Head of caudate nucleus (tissue), 42 donors: ENCODE results near the gene SNUPN.

Experiments used
- DNase-seq, 42 donors: peaks; one replicate each; pipeline versions ENCODE4 v3.0.0 to v3.0.0-alpha.2; 2020 to 2021; ENCODE audit warnings: mixed read lengths in 7 of 42
- intact Hi-C: fragments of 100-400 bp; cut with DNase I; formaldehyde crosslinking; loops from one replicate; pipeline ENCODE4 v1.15.0; 2022

The SNUPN gene

DNA sequence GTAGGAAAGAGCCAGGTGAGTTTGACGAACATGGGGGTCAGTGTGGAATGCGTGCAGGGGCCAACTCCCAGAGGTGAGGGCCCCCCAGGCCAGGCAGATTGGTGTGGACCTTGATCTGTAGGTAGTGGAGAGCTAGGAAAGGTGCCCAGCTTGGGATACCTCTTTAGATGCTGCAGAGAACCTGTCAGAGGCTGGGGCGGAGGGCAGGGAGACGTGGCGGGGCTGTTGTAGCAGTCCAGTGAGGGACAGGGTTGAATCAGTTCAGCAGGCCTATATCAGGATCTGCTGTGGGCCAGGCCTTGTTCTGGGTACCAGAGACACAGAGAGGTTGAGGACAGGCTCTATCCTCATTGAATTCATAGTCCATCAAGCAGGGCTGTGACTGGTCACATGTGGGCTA is 30.8 kb upstream of the SNUPN start:
- DNase-seq, result no peak
- intact Hi-C loops, result no loop called here

DNA sequence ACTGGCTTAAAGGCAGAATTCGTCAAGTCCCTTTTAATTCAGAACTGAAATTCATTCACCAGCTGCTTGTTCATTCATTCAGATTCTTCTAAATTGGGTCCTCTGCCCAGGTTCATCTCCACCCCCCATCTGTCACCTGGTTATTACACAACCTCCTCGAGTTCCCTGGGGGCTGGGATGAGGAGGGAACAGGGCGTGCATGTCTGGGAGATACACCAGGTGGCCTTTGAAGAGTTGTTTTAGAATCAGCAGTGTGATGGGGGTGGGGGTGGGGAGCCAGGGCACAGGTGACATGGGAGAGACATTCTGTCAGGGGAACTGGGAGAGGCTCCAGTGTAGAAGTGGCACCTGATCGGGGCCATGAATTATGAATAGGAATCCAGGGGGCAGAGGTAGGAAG is 30.4 kb upstream of the SNUPN start:
- intact Hi-C loops, result no loop called here
- DNase-seq, result peak in 10 of 42 donors; percentile 16 to 54 (median 44)

DNA sequence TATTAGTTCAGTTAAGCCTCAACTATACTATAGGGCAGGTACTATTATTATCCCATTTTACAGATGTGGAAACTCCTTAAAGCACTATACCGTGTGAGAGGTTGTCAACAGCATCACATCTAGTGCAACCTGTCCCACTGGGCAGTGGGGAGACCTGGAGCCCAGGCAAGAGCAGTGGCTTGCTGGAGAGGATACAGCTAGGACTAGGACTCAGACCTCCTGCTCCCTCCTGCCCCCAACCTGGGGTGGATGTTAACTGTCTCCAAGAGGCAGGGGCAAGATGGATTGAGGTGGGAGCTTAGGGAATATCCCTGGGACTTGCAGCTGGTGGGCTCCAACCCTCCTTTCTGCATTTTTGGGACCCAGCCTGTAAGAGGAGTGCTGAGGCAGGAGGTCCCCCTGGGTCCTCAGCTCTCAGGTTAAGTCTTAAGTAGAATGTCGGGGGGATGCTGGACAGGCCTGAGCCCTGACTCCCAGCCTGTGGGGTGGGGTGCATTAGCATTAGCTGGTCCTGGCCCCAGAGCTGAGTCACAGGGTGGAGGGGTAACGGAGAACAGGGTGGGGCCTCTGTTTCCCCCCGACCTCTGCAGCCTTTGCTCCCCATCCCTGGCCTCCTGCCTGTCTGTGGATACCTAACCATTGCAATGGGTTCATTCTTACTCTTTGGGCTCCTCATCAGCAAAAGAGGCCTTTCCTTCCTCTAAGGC is 28.8 kb upstream of the SNUPN start:
- intact Hi-C loops, result no loop called here

DNA sequence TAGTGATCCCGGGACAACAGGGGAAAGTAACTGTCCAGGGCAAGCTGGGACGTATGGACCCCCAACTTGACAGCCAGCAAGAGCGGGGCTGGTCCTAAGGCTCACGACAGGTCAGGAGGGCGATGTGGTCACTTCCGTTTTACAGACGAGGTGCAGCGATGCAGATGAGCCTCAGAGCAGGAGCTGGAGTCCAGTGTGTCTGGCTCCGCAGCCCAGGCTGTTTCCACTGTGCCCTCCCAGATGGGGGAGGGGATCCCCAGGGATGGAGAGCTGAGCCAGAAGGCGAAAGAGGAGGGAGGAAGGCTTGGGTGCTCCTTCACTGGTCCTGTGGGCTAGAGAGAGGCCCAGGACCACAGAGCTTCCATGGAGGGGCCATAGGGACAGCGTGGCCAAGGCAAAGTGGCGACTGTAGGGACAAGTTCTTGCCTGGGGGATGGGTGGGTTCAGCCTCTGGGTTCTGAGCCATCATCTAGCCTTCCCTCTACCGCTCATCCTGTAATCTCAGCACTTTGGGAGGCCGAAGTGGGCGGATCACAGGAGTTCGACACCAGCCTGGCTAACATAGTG is 27.9 kb upstream of the SNUPN start:
- intact Hi-C loops, result no loop called here
- no peak for DNase-seq

More for the DNA sequence above, 28.8 kb upstream of the SNUPN start:
- no peak for DNase-seq

DNA sequence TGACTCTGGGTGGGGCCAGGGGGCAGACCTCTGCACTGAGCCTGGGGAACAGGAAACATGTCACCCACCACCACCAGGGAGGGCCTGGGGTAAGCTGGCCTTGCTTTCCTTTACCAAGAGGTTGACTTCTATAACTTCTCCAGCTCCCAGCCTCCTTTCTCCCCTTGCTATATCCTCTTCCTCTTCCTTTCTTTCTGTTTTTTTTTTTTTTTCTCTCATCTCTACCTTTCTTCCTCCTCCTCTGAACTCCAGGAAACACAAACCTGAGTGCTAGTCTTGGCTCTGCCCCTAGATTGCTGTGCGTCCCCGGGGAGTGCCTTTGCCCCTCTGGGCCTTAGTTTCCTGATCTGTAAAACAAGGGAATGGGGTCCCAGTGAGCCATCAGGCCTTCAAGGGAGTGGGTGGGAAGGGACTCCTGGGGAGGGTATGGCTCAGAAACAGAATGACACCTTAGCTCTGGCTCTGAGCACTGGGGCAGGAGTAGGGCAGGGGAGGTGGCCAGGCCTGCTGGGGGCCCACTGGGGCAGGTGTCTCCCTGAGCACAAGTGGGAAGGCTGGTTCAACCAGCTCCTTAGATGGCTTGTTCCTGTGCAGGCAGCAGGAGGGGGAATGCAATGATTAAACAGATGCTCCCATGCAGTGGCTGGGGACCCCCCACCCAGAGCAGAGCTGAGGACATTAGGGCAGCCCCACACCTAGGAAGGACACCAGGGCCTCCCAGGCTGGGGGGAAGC is 26.5 kb upstream of the SNUPN start:
- intact Hi-C loops, result no loop called here
- no peak for DNase-seq

DNA sequence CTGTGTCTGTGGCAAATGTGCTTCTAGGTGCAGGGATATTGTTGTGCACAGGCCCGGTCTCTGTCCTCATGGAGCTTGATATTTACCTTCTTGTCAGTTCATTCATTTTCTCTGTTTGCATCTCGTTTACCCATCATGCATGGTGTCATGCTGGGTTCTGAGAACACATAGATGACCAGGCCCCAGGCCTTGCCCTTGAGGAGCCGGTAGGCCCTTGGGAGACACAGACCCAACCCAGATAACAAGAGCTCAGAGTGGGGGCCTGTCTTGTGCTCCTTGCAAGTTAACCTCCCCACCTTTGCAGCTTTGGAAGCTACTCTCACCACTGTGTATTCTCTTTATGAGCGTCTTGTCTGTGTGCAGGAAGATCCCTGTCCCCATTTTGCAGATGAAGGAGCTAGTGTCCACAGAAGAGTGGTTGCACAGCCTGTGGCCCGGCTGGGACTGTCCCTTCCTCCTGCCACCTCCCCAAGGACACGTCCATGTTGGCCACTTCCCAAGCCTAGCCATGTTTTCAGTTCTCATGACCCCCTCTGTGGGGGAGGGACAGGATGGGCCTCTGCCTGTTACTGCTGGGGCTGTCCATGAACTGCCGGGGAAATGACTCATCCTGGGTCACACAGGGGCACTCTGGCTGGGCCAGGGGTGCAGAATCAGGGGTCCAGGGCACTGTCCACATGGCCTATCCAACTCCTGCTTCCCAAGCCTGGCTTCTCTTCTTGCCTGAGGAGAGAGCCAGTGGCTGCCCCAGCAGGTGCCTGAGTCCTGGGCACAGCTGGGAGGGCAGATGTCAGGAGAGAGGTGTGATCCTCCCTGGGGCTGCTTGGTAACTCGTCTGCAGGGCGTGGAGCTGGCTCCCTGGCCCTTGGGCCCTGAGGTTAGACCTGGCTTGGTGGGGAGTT is 25.6 kb upstream of the SNUPN start:
- intact Hi-C loops, result no loop called here
- DNase-seq, result no peak

DNA sequence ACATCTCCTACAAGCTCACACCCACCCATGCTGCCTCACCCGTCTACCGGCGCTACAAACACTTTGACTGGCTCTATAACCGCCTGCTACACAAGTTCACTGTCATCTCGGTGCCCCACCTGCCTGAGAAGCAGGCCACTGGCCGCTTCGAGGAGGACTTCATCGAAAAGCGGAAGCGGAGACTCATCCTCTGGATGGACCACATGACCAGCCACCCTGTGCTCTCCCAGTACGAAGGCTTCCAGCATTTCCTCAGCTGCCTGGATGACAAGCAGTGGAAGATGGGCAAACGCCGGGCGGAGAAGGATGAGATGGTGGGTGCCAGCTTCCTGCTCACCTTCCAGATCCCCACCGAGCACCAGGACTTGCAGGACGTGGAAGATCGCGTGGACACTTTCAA is 24.3 kb upstream of the SNUPN start:
- intact Hi-C loops, result loop anchor here (10.0 kb wide), 2 partner anchors 195 to 285 kb away; partner anchors contain the start of genes MAN2C1 and SIN3A
- DNase-seq, result no peak

DNA sequence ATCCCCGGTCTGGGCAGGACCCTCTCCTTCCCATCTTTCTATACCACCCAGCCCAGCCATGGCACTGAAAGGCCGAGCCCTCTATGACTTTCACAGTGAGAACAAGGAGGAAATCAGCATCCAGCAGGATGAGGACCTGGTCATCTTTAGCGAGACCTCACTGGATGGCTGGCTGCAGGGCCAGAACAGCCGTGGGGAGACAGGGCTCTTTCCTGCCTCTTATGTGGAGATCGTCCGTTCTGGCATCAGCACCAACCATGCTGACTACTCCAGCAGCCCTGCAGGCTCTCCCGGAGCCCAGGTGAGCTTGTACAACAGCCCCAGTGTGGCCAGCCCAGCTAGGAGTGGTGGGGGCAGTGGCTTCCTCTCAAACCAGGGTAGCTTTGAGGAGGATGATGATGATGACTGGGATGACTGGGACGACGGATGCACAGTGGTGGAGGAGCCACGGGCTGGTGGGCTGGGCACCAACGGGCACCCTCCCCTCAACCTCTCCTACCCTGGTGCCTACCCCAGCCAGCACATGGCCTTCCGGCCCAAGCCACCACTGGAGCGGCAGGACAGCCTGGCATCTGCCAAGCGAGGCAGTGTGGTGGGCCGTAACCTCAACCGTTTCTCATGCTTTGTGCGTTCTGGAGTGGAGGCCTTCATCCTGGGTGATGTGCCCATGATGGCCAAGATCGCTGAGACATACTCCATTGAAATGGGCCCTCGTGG is 23.7 kb upstream of the SNUPN start:
- intact Hi-C loops, result loop anchor here (10.0 kb wide), 2 partner anchors 194 to 284 kb away; partner anchors contain the start of genes MAN2C1 and SIN3A
- DNase-seq, result no peak

DNA sequence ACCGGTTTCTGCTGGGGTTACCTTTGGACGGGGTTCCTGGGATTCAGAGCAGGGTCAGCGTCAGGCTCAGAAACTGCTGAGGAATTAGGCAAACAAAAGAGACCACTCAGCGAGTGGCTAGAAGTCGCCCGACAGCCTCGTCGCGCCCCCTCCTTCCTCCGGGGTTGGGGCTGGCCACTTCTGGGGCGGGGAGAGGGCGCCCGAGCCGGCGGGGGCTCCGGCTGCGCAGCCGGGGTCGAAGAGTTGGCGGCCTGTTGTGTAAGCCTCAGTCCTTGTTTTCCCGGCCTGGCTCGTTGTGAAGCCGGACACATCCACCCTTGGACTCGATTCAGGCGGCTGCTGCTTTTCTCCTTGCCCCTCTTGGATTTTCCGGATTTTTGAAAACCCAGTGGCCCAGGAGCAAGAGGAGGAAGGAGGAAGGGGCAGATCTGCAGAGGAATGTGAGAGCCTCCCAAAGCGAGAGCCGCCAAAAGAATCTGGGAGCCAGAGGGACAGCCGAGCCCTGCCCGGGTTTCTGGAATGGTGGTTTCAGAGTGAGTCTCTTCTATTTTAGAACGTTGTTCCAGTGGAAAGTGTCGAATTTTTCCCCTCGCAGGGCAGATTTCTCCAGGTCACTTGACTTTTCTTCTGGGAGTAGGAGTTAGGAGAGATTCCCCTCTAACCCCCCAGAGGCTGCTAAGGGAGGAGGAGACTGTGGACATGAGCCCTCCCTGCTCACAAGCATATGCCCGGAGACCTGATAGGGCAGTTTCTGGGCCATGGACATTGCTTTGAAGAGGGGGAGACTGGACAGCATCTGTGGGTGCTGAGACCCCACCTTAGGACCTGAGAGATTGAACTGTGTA is 22.9 kb upstream of the SNUPN start:
- intact Hi-C loops, result loop anchor here (10.0 kb wide), 2 partner anchors 194 to 284 kb away; partner anchors contain the start of genes MAN2C1 and SIN3A
- peak in 32 of 42 donors; percentile 20 to 75 (median 46) for DNase-seq

DNA sequence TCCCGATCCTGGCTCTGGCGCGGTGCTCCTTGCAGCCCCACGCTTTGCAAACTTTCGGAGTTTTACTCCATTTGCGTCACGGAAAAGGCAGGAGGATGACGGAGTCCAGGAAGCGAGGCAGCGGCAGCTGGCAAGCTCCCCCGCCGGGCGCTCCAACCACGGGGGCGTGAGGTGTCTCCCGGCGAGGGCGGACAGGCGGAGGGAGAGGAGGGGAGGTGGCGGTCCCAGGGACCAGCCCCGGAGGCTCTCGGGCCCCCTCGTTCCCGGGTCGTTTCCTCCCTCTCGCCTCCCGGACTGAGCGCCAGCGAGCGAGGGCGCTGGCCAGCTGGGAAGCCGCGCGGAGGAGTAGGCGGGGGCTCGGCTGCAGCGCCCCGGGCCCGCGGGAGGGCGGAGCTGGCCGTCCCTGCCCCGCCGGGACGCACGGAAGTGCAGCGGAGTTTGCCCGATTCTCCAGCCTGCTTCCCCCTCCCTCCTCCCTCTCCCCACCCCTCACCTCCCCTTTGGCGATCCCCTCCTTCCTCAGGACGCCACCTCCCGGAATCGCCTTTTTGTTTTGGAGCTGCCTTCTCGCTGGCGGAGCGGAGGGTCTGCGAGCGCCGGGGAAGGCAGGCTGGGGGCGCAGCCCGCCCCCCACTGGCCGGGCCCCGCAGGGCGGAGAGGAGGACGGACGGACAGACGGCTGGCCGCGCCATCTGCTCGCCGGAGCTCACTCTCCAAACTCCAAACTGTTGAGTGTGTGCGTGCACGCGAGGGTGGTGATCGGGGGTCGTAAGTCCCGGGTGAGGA is 22.0 kb upstream of the SNUPN start, which contains the start of gene SNX33:
TSS of gene SNX33 (plus strand) at position 543 of the 786 bp plus-strand sequence. CDS start 1,191 bp downstream, outside the sequence.
- intact Hi-C loops, result loop anchor here (10.0 kb wide), 2 partner anchors 193 to 283 kb away; partner anchors contain the start of genes MAN2C1 and SIN3A

DNA sequence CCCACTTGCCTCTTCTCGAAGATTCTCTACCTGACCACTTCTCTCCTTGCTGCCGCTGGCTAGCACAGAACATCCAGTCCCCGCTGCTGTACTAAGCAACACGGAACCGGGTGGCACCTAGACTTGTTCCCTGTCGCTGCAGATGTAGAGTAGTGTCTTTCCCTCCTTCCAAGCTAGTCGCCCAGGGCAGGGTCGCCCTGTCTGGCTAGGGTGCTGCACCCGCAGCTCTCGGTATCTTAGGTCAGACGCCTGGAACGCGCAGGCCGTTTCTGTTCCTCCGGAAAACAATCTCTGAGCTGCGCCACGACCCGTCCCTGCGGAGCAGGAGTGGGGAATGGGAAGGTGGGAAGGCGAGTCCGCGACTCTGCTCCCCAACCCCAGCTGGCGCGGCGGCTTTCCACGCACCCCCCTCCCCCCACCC is 21.4 kb upstream of the SNUPN start:
- DNase-seq, result peak in 6 of 42 donors; percentile 12 to 39 (median 25)
- intact Hi-C loops, result loop anchor here (10.0 kb wide), 2 partner anchors 192 to 282 kb away; partner anchors contain the start of genes MAN2C1 and SIN3A

More for the DNA sequence above, 22.0 kb upstream of the SNUPN start, which contains the start of gene SNX33:
- DNase-seq, result peak in 39 of 42 donors; percentile 31 to 77 (median 60)

DNA sequence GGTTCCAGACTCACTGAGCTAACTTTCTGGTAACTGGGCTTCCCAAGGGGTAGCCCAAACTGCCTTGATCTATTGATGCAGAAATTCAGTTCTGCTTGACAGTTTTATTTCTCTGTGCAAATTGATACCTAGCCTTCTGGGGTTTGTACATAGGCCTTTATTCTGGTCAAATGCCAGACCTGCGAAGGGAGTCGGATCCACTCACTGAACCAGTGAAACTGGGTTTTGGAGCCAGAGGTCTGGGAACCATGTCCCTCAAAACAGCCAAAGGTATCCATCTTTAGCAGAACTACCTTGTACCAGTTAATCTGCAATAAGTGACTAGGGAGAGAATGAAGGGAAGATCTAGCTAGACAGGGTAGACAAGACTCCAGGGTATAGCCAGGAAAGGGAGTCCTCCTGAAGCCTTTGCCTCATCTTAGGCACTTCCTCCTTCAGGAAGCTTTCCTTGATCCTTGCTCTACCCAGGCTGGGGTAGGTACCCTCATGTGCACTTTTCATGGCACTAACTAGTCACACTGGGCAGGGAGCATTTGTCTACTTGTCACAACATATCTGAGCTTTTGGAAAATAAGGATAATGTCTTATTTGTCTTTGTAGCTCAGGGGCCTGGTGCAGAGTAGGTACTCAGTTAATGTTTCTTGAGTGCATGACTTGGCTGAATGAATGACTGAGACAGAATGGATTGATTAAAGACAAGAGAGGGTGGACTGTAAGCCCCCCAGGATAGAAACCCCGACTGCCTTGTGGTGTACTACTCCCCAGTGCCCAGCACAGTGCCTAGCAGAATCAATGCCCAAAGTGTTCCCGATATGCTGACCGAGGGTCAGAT is 20.8 kb upstream of the SNUPN start:
- DNase-seq, result no peak
- intact Hi-C loops, result loop anchor here (10.0 kb wide), 2 partner anchors 192 to 282 kb away; partner anchors contain the start of genes MAN2C1 and SIN3A

DNA sequence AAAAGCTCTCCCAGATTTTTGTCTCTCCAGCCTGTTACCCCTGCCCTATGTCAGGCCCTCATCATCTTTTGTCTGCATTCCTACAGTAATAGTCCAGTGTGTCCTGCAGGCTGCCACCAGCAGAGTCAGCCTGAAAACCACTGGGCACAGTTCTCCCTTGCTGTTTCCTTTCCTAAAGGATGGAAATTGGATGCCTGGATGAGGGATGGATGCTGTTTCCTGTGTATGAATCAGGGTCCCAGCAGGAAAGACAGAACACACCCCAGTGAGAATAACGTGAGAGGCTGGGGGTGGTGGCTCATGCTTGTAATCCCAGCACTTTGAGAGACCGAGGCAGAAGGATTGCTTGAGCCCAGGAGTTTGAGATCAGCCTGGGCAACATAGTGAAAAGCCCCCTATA is 18.9 kb upstream of the SNUPN start:
- intact Hi-C loops, result loop anchor here (10.0 kb wide), 2 partner anchors 190 to 280 kb away; partner anchors contain the start of genes MAN2C1 and SIN3A
- no peak for DNase-seq

DNA sequence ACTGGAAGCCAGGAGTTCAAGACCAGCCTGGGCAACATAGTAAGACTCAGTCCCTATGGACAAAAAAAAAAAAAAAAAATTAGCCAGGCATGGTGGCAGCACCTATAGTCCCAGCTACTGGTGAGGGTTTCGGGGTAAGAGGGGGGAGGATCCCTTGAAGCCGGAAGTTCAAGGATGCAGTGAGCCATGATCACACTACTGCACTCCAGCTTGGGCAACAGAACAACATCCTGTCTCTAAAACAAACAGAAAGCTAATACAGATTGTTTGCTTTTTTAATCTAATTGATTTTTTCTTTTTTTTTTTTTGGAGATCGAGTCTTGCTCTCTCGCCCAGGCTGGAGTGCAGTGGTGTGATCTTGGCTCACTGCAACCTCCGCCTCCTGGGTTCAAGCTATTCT is 16.1 kb upstream of the SNUPN start:
- intact Hi-C loops, result loop anchor here (10.0 kb wide), 2 partner anchors 187 to 277 kb away; partner anchors contain the start of genes MAN2C1 and SIN3A
- DNase-seq, result no peak

DNA sequence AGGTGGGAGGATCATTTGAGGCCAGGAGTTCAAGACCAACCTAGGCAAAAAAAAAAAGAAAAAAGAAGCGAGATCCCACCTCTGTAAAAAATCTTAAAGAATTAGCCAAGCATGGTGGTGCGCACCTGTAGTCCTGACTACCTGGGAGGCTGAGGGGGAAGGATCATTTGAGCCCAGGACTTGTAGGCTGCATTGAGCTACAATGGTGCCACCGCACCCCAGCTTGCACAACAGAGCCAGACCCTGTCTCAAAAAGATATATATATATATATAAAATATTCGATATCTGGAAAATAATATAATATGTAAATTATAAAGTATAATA is 15.6 kb upstream of the SNUPN start:
- DNase-seq, result no peak

More for the DNA sequence above, 15.6 kb upstream of the SNUPN start:
- intact Hi-C loops, result loop anchor here (10.0 kb wide), 2 partner anchors 186 to 276 kb away; partner anchors contain the start of genes MAN2C1 and SIN3A
